Type B pancreatic cell (in vitro differentiated cells): ENCODE measurements around the gene KIAA0232. TPM values are rescaled to one million over a fixed set of nuclear protein-coding genes. Genes with fewer than 3 reads are reported as not detected.
"Not testable (repeated sequence)": the region's sequence is repeated elsewhere in the genome, so short reads cannot be mapped to it uniquely, and the experiment has no call there.

Experiments used
- DNase-seq: peaks from one replicate; pipeline ENCODE4 v3.0.0; 2021; ENCODE audit warnings: mixed read lengths; ENCODE audit not compliant: unreplicated experiment; ENCODE audit errors: extremely low spot score
- H3K27ac Mint-ChIP-seq: 2 replicates; pipeline ENCODE4 v1.8.0; 2021; ENCODE audit warnings: mild to moderate bottlenecking, mixed read lengths
- H3K27me3 Mint-ChIP-seq: 2 replicates; pipeline ENCODE4 v1.8.0; 2021; ENCODE audit warnings: mixed read lengths
- H3K36me3 Mint-ChIP-seq: 2 replicates; pipeline ENCODE4 v1.8.0; 2021; ENCODE audit warnings: mixed read lengths
- H3K4me1 Mint-ChIP-seq: one replicate; pipeline ENCODE4 v1.8.0; 2021; ENCODE audit warnings: mixed read lengths; ENCODE audit not compliant: unreplicated experiment
- H3K4me3 Mint-ChIP-seq: 2 replicates; pipeline ENCODE4 v1.8.0; 2021; ENCODE audit warnings: mild to moderate bottlenecking, mixed read lengths
- H3K9me3 Mint-ChIP-seq: 2 replicates; pipeline ENCODE4 v1.8.0; 2021; ENCODE audit warnings: mixed read lengths
- CTCF ChIP-seq: fragments of 200-600 bp; sonication (generic); conservative IDR thresholded peaks from 2 replicates; pipeline ENCODE4 v1.5.0; 2021; ENCODE audit warnings: antibody characterized with exemption, mild to moderate bottlenecking
- total RNA-seq: library from RNA; stranded (reverse); gene quantifications from 2 replicates; pipeline ENCODE4 v1.2.1, GENCODE V29; 2021; ENCODE audit warnings: low replicate concordance

Gene KIAA0232
- total RNA-seq, 1 donor from 2014 or later = 35.9 TPM

GRCh38 chr4:6826781-6827508 lies 44.4 kb downstream of the KIAA0232 start:
- no peak for DNase-seq
- H3K27me3 Mint-ChIP-seq = no peaks in the 10 kb centered on the region
- peaks cover 2% of the 10 kb centered on the region for H3K9me3 Mint-ChIP-seq
- no peaks in the 10 kb centered on the region for H3K4me1 Mint-ChIP-seq
- TF ChIP-seq CTCF = no peak
- no peak overlapping the region for H3K4me3 Mint-ChIP-seq
- peaks cover 7% of the 10 kb centered on the region for H3K36me3 Mint-ChIP-seq
- H3K27ac Mint-ChIP-seq = no peak overlapping the region

- Mint-ChIP-seq H3K27me3 (no peaks in the 10 kb centered on the region), H3K4me1 (no peaks in the 10 kb centered on the region), H3K9me3 (no peaks in the 10 kb centered on the region), H3K4me3 (no peak overlapping the region), H3K27ac (no peak overlapping the region), H3K36me3 (peaks cover 15% of the 10 kb centered on the region)
- no peak for DNase-seq
- no peak for TF ChIP-seq CTCF
Measured at GRCh38 chr4:6829086-6829485, 46.6 kb downstream of the KIAA0232 start.

GRCh38 chr4:6834867-6835266 lies 52.3 kb downstream of the KIAA0232 start:
- TF ChIP-seq CTCF = no peak
- Mint-ChIP-seq H3K36me3 (peaks cover 33% of the 10 kb centered on the region), H3K4me1 (peaks cover 7% of the 10 kb centered on the region), H3K27me3 (no peaks in the 10 kb centered on the region), H3K27ac (peak overlapping the region; percentile 91), H3K4me3 (no peak overlapping the region), H3K9me3 (no peaks in the 10 kb centered on the region)
- DNase-seq = no peak

- not testable (repeated sequence) for H3K4me3 Mint-ChIP-seq, DNase-seq, H3K9me3 Mint-ChIP-seq, H3K27me3 Mint-ChIP-seq
- peaks cover 33% of the 10 kb centered on the region for H3K36me3 Mint-ChIP-seq
- H3K27ac Mint-ChIP-seq = peak overlapping the region; percentile 27
- peaks cover 15% of the 10 kb centered on the region for H3K4me1 Mint-ChIP-seq
Measured at GRCh38 chr4:6835616-6836015, 53.1 kb downstream of the KIAA0232 start.

- H3K36me3 Mint-ChIP-seq = peaks cover 30% of the 10 kb centered on the region
- not testable (repeated sequence) for H3K27ac Mint-ChIP-seq, H3K9me3 Mint-ChIP-seq
Measured at GRCh38 chr4:6837106-6837505, 54.6 kb downstream of the KIAA0232 start.

GRCh38 chr4:6839579-6839978 lies 57.1 kb downstream of the KIAA0232 start:
- TF ChIP-seq CTCF = no peak

More at GRCh38 chr4:6837106-6837505, 54.6 kb downstream of the KIAA0232 start:
- H3K4me1 Mint-ChIP-seq = peaks cover 15% of the 10 kb centered on the region
- not testable (repeated sequence) for H3K4me3 Mint-ChIP-seq, H3K27me3 Mint-ChIP-seq, DNase-seq

More at GRCh38 chr4:6839579-6839978, 57.1 kb downstream of the KIAA0232 start:
- H3K36me3 Mint-ChIP-seq = peaks cover 22% of the 10 kb centered on the region
- peaks cover 15% of the 10 kb centered on the region for H3K4me1 Mint-ChIP-seq
- no peaks in the 10 kb centered on the region for H3K9me3 Mint-ChIP-seq
- H3K27ac Mint-ChIP-seq = peak overlapping the region; percentile 74
- DNase-seq = no peak
- H3K4me3 Mint-ChIP-seq = peak overlapping the region; percentile 68
- H3K27me3 Mint-ChIP-seq = no peaks in the 10 kb centered on the region
